Esophagus squamous epithelium (tissue), 5 donors: ENCODE data around the gene SH3TC1. TPM values are rescaled to one million over a fixed set of nuclear protein-coding genes. Genes with fewer than 3 reads are reported as not detected.

Experiments
- DNase-seq: peaks from one replicate; lab custom pipeline; 2025; lab: John Stamatoyannopoulos, UW
- H3K27ac ChIP-seq, 4 donors: fragments of 200-600 bp; sonication (generic); one replicate each; pipeline ENCODE4 v1.5.1; 2016 to 2019; ENCODE audit warnings: mild to moderate bottlenecking in 1 of 4
- H3K27me3 ChIP-seq, 4 donors: fragments of 200-600 bp; sonication (generic); 1 replicate in 3 of 4; 2 replicates in 1 of 4; pipeline versions ENCODE4 v1.5.1 to v1.6.0; 2017 to 2021; ENCODE audit warnings: antibody characterized with exemption in 1 of 4
- H3K36me3 ChIP-seq, 3 donors: fragments of 200-600 bp; sonication (generic); one replicate each; pipeline ENCODE4 v1.5.1; 2016 to 2019
- H3K4me1 ChIP-seq, 3 donors: fragments of 200-600 bp; sonication (generic); one replicate each; pipeline ENCODE4 v1.5.1; 2017 to 2019
- H3K4me3 ChIP-seq, 4 donors: fragments of 200-600 bp; sonication (generic); 1 replicate in 3 of 4; 2 replicates in 1 of 4; pipeline ENCODE4 v1.5.1; 2016 to 2019; ENCODE audit warnings: mild to moderate bottlenecking in 2 of 4, moderate library complexity in 1 of 4
- H3K9me3 ChIP-seq, 3 donors: fragments of 200-600 bp; sonication (generic); one replicate each; pipeline ENCODE4 v1.5.1; 2016 to 2019
- CTCF ChIP-seq, 6 experiments: fragments of 450-650 bp in 4 of 6; fragments of 200-600 bp in 2 of 6; sonication (generic) in 2 of 6; IDR thresholded peaks; one replicate each; pipeline ENCODE4 v1.5.1; 2016 to 2019; ENCODE audit warnings: antibody characterized with exemption in 6 of 6, mild to moderate bottlenecking in 4 of 6, moderate library complexity in 4 of 6
- POLR2A ChIP-seq, 4 donors: fragments of 450-650 bp; IDR thresholded peaks; one replicate each; pipeline ENCODE4 v1.6.1; 2017; ENCODE audit warnings: antibody characterized with exemption in 4 of 4, mild to moderate bottlenecking in 4 of 4, moderate library complexity in 3 of 4
- WGBS, 2 donors: methylation state at CpG; one replicate each; pipeline ENCODE4 v1.1.5; 2018; 5-methylcytosine and 5-hydroxymethylcytosine counted together
- intact Hi-C: fragments of 100-400 bp; cut with DNase I; formaldehyde crosslinking; loops from one replicate; pipeline ENCODE4 v1.15.0; 2022
- total RNA-seq, 4 donors: library from RNA; depleted of rRNA; stranded (reverse); fragments of >200 nt; gene quantifications; one replicate each; pipeline ENCODE4 v1.1.0, GENCODE V29; 2016
- donor health status: DM: yes; HTN: yes; CAD: no.

Gene SH3TC1
- total RNA-seq, 4 donors from 2014 or later: 24.6 to 31.2 (median 27.1) TPM

DNA sequence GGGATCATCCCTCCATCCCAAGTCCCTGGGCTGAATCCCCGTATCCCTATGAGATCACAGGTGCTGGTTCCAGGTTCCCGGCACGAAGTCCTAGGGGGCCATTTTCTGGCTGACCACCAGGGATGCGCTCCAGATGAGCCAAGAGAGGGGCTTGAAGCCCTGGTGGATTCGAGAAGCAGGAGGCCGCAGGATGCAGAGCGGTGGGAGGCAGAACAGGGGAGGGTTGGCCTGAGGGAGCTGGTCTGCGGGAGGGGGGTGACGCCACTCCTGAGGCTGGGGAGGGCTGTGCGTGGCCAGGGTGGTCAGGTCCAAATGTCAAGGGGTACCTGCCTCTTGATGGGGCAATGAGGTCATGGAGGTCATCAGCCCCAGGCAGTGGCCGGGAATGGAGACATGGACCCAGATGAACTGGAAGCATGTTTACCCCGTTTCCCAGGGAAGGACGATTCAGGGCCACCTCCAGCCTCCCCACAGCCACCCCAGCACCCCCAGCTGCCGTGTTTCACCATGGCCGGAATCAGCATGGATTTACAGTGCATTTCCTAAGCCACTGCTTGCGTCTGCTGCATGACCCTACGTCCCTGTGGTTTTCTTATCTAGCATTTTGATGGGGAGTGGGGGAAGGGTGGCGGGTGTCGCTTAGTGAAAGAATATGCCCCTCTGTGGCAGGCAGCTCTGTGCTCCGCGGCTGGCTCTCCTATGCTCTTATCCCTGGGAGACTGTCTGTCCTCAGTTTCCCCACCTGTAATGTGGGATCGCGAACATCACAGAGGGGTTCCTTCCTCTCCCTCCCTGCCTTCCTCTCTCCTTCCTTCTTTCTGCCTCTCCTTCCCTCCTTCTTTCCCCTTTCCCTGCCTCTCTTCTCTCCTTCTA, 53.4 kb downstream of the SH3TC1 start:
- H3K9me3 ChIP-seq: no peaks in the 10 kb centered on the region
- H3K36me3 ChIP-seq: no peaks in the 10 kb centered on the region
- H3K4me3 ChIP-seq: no peak overlapping the region
- H3K27me3 ChIP-seq: no peaks in the 10 kb centered on the region
- TF ChIP-seq POLR2A (IDR thresholded peaks at IDR 0.05) (no peak), CTCF (IDR thresholded peaks at IDR 0.05) (no peak)
- 70 to 73% methylated on average over 13 to 15 of the region's 23 CpGs for WGBS, 2 donors
- peaks cover 10 to 15% (median 12%) of the 10 kb centered on the region in 3 donors for H3K4me1 ChIP-seq
- no peak for DNase-seq
- H3K27ac ChIP-seq: no peak overlapping the region
- intact Hi-C loops: no loop called here

DNA sequence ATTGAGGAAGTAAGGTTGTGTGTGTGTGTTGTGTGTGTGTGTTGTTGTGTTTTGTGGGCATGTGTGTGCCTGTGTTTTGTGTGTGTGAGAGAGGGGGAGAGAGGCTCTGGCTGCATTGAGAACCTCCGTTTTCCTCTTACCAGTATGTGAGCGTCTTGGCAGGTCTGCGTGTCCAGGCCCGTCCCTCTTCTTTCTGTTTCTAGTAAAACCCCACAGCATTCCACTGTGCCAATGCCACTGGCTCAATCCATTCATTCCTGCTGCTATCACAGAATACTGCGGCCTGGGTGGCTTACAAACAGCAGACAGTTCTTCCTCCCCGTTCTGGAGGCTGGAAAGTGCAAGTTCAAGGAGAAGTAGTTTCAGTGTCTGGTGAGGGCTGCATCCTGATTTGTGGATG, 55.0 kb downstream of the SH3TC1 start:
- H3K4me1 ChIP-seq: peaks cover 5 to 8% (median 6%) of the 10 kb centered on the region in 3 donors
- intact Hi-C loops: no loop called here
- H3K27me3 ChIP-seq: no peaks in the 10 kb centered on the region
- no peak overlapping the region for H3K27ac ChIP-seq
- WGBS, 2 donors: 39 to 61% methylated on average over 3 to 6 of the region's 6 CpGs
- DNase-seq: no peak
- no peaks in the 10 kb centered on the region for H3K9me3 ChIP-seq
- TF ChIP-seq POLR2A (IDR thresholded peaks at IDR 0.05): no peak
- TF ChIP-seq CTCF (IDR thresholded peaks at IDR 0.05): no peak
- no peaks in the 10 kb centered on the region for H3K36me3 ChIP-seq
- H3K4me3 ChIP-seq: no peak overlapping the region

- no peak for TF ChIP-seq POLR2A (IDR thresholded peaks at IDR 0.05)
- no peak overlapping the region for H3K27ac ChIP-seq
- H3K4me3 ChIP-seq: no peak overlapping the region
- H3K9me3 ChIP-seq: no peaks in the 10 kb centered on the region
- no peaks in the 10 kb centered on the region for H3K36me3 ChIP-seq
- H3K4me1 ChIP-seq: peaks cover 7 to 20% (median 9%) of the 10 kb centered on the region in 3 donors
- intact Hi-C loops: no loop called here
- no peak for DNase-seq
- H3K27me3 ChIP-seq: no peaks in the 10 kb centered on the region
- WGBS, 2 donors: 32 to 56% methylated on average over 7 to 12 of the region's 14 CpGs
These were observed 56.8 kb downstream of the SH3TC1 start for GRCh38 chr4:8255698-8256441.

GRCh38 chr4:8257854-8258253, 58.8 kb downstream of the SH3TC1 start:
- no peak overlapping the region for H3K4me3 ChIP-seq
- H3K27me3 ChIP-seq: no peaks in the 10 kb centered on the region
- TF ChIP-seq POLR2A (IDR thresholded peaks at IDR 0.05) (no peak), CTCF (IDR thresholded peaks at IDR 0.05) (no peak)
- H3K4me1 ChIP-seq: peaks cover 9 to 24% (median 12%) of the 10 kb centered on the region in 3 donors
- no peaks in the 10 kb centered on the region for H3K9me3 ChIP-seq
- H3K27ac ChIP-seq: no peak overlapping the region
- no peak for DNase-seq
- intact Hi-C loops: no loop called here
- H3K36me3 ChIP-seq: no peaks in the 10 kb centered on the region
- 65 to 85% methylated on average over 3 to 4 of the region's 4 CpGs for WGBS, 2 donors

DNA sequence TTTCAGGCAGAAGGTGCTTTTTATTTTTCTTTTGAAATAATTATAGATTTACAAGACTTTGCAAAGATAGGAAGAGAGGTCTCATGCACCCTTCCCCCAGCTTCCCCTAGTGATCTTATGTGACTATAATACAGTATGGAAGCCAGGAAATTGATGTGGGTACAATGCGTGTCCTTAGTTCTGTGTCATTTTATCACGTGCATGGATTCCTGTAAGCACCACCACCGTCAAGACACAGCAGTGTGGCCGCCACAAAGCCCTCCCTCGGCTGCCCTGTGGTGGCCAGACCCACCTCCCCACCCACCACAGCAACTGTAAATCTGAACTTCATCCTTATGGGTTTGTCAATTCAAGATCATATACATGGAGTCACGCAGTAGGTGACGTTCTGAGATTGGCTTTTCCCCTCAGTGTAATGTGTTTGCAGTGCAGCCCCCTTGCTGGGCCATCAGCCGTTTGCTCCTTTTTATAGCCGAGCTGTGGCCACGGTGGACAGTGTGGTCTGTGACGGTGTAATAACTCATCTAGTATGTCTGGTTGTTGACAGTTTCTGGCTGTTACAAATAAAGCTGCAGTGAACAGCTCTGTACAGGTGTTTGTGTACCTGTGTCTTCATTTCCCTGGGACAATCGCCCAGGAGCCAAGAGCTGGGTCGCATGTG, 59.6 kb downstream of the SH3TC1 start:
- no peaks in the 10 kb centered on the region for H3K36me3 ChIP-seq
- 56 to 76% methylated on average over 13 of the region's 13 CpGs for WGBS, 2 donors
- intact Hi-C loops: no loop called here

More for the DNA sequence above, 59.6 kb downstream of the SH3TC1 start:
- Histone ChIP-seq H3K9me3 (no peaks in the 10 kb centered on the region), H3K27ac (no peak overlapping the region), H3K4me3 (no peak overlapping the region), H3K4me1 (peaks cover 9 to 24% (median 12%) of the 10 kb centered on the region in 3 donors), H3K27me3 (no peaks in the 10 kb centered on the region)
- no peak for DNase-seq
- TF ChIP-seq POLR2A (IDR thresholded peaks at IDR 0.05) (no peak), CTCF (IDR thresholded peaks at IDR 0.05) (no peak)
